Caco-2 (cell line): ENCODE measurements around the gene RTN1. TPM values are rescaled to one million over a fixed set of nuclear protein-coding genes. Genes with fewer than 3 reads are reported as not detected.

Experiments
- BruUV-seq: library from RNA; stranded (reverse); fragments of 400-500 nt; replicated peaks from 2 replicates; lab custom pipeline; 2021; lab: Mats Ljungman, UMichigan
- CTCF ChIA-PET: fragments of 300-600 bp; sonication (Branson Sonifier 250); formaldehyde crosslinking; loops from one replicate; lab custom pipeline; 2022; ENCODE audit warnings: antibody characterized with exemption; lab: Charles Lee
- POLR2A ChIA-PET: fragments of 300-600 bp; sonication (Branson Sonifier 250); formaldehyde crosslinking; loops from one replicate; lab custom pipeline; 2022; ENCODE audit warnings: antibody characterized with exemption; lab: Charles Lee
- DNase-seq, 2 experiments: peaks; one replicate each; pipeline versions ENCODE4 v3.0.0 to v3.0.0-alpha.2; 2020 to 2022
- H3K27me3 ChIP-seq: replicated peaks from 2 replicates; pipeline ENCODE4 v1.6.0; 2011; ENCODE audit warnings: low read length; ENCODE audit not compliant: control insufficient read depth, insufficient read depth
- H3K36me3 ChIP-seq: 2 replicates; pipeline ENCODE4 v1.5.1; 2011; ENCODE audit warnings: low read length; ENCODE audit not compliant: control insufficient read depth, insufficient read depth
- H3K4me1 ChIP-seq: fragments of 250-450 bp; sonication (Bioruptor Pico); 2 replicates; pipeline ENCODE4 v1.5.1; 2020; ENCODE audit warnings: mild to moderate bottlenecking
- H3K4me3 ChIP-seq: 2 replicates; pipeline ENCODE4 v1.5.1; 2011; ENCODE audit warnings: low read depth, mild to moderate bottlenecking, control low read depth, low read length
- H3K9me3 ChIP-seq: fragments of 250-450 bp; sonication (Bioruptor Pico); 2 replicates; pipeline ENCODE4 v1.5.1; 2020; ENCODE audit warnings: mild to moderate bottlenecking, moderate library complexity
- H3K27ac Mint-ChIP-seq: one replicate; pipeline ENCODE4 v1.8.0; 2022; ENCODE audit warnings: mixed read lengths; ENCODE audit not compliant: unreplicated experiment
- H3K27me3 Mint-ChIP-seq: one replicate; pipeline ENCODE4 v1.8.0; 2022; ENCODE audit warnings: mixed read lengths; ENCODE audit not compliant: insufficient read depth, unreplicated experiment
- H3K36me3 Mint-ChIP-seq: one replicate; pipeline ENCODE4 v1.8.0; 2022; ENCODE audit warnings: mild to moderate bottlenecking, mixed read lengths; ENCODE audit not compliant: insufficient read depth, unreplicated experiment
- H3K4me1 Mint-ChIP-seq: one replicate; pipeline ENCODE4 v1.8.0; 2022; ENCODE audit warnings: low read depth, mixed read lengths; ENCODE audit not compliant: unreplicated experiment
- H3K4me3 Mint-ChIP-seq: one replicate; pipeline ENCODE4 v1.8.0; 2022; ENCODE audit warnings: mild to moderate bottlenecking, moderate library complexity, mixed read lengths; ENCODE audit not compliant: unreplicated experiment
- H3K9me3 Mint-ChIP-seq: one replicate; pipeline ENCODE4 v1.8.0; 2022; ENCODE audit warnings: mixed read lengths; ENCODE audit not compliant: unreplicated experiment
- CTCF ChIP-seq, 2 experiments: fragments of 200-600 bp in 1 of 2; IDR thresholded peaks; 1 replicate in 1 of 2; 2 replicates in 1 of 2; pipeline versions ENCODE4 v1.5.1 to v1.8.0; 2011 to 2022; ENCODE audit warnings: antibody characterized with exemption in 1 of 2, control low read depth in 1 of 2, inconsistent platforms in 1 of 2, low read depth in 1 of 2, low read length in 1 of 2, mild to moderate bottlenecking in 1 of 2, moderate library complexity in 1 of 2; ENCODE audit not compliant: insufficient read depth in 1 of 2, severe bottlenecking in 1 of 2, unreplicated experiment in 1 of 2
- intact Hi-C: fragments of 100-400 bp; cut with micrococcal nuclease; formaldehyde crosslinking; loops from one replicate; pipeline ENCODE4 v1.10.0; 2022; ENCODE audit not compliant: unreplicated experiment
- total RNA-seq: library from RNA; stranded (reverse); gene quantifications from 2 replicates; pipeline ENCODE4 v1.2.3, GENCODE V29; 2022

Gene RTN1
- total RNA-seq, 1 experiment from 2014 or later, result 0.25 TPM

GRCh38 chr14:59591641-59592370, 278.8 kb downstream of the RTN1 start:
- Mint-ChIP-seq H3K4me1 (no peaks in the 10 kb centered on the region), H3K27ac (no peak overlapping the region), H3K9me3 (peaks cover 9% of the 10 kb centered on the region), H3K27me3 (no peaks in the 10 kb centered on the region), H3K4me3 (no peak overlapping the region), H3K36me3 (no peaks in the 10 kb centered on the region)
- H3K9me3 ChIP-seq, result no peaks in the 10 kb centered on the region
- no peaks in the 10 kb centered on the region for H3K27me3 ChIP-seq
- H3K36me3 ChIP-seq, result no peaks in the 10 kb centered on the region
- H3K4me1 ChIP-seq, result no peaks in the 10 kb centered on the region
- POLR2A ChIA-PET, result no interaction called here
- DNase-seq, result no peak
- no TSS peak for BruUV-seq
- CTCF ChIA-PET, result no interaction called here
- TF ChIP-seq CTCF (IDR thresholded peaks at IDR 0.05; ENCODE audit: insufficient read depth in 1 of 2, low read depth in 1 of 2, low read length in 1 of 2, severe bottlenecking in 1 of 2, unreplicated experiment in 1 of 2), result no peak
- intact Hi-C loops, result no loop called here
- no peak overlapping the region for H3K4me3 ChIP-seq

- Mint-ChIP-seq H3K27me3 (no peaks in the 10 kb centered on the region), H3K9me3 (peaks cover 9% of the 10 kb centered on the region), H3K4me3 (no peak overlapping the region), H3K4me1 (no peaks in the 10 kb centered on the region), H3K27ac (no peak overlapping the region), H3K36me3 (no peaks in the 10 kb centered on the region)
- H3K36me3 ChIP-seq, result no peaks in the 10 kb centered on the region
- ChIA-PET POLR2A (no interaction called here), CTCF (no interaction called here)
- no TSS peak for BruUV-seq
- intact Hi-C loops, result no loop called here
- H3K27me3 ChIP-seq, result no peaks in the 10 kb centered on the region
- no peaks in the 10 kb centered on the region for H3K9me3 ChIP-seq
- H3K4me1 ChIP-seq, result no peaks in the 10 kb centered on the region
- TF ChIP-seq CTCF (IDR thresholded peaks at IDR 0.05; ENCODE audit: insufficient read depth in 1 of 2, low read depth in 1 of 2, low read length in 1 of 2, severe bottlenecking in 1 of 2, unreplicated experiment in 1 of 2), result no peak
- H3K4me3 ChIP-seq, result no peak overlapping the region
- DNase-seq, result no peak
Observed at GRCh38 chr14:59588101-59588500, 282.5 kb downstream of the RTN1 start.

- Histone ChIP-seq H3K36me3 (no peaks in the 10 kb centered on the region), H3K4me1 (no peaks in the 10 kb centered on the region), H3K9me3 (no peaks in the 10 kb centered on the region), H3K4me3 (no peak overlapping the region), H3K27me3 (no peaks in the 10 kb centered on the region)
- H3K27me3 Mint-ChIP-seq, result no peaks in the 10 kb centered on the region
- intact Hi-C loops, result no loop called here
- H3K27ac Mint-ChIP-seq, result no peak overlapping the region
- ChIA-PET CTCF (no interaction called here), POLR2A (no interaction called here)
- H3K9me3 Mint-ChIP-seq, result no peaks in the 10 kb centered on the region
- no peaks in the 10 kb centered on the region for H3K36me3 Mint-ChIP-seq
- no peak for DNase-seq
- BruUV-seq, result no TSS peak
- no peak overlapping the region for H3K4me3 Mint-ChIP-seq
- TF ChIP-seq CTCF (IDR thresholded peaks at IDR 0.05; ENCODE audit: insufficient read depth in 1 of 2, low read depth in 1 of 2, low read length in 1 of 2, severe bottlenecking in 1 of 2, unreplicated experiment in 1 of 2), result no peak
- no peaks in the 10 kb centered on the region for H3K4me1 Mint-ChIP-seq
Observed at GRCh38 chr14:59585891-59586554, 284.6 kb downstream of the RTN1 start.
